K562 (cell line): ENCODE data around the gene LMNTD2. TPM values are rescaled to one million over a fixed set of nuclear protein-coding genes. Genes with fewer than 3 reads are reported as not detected.

Experiments
- CHD2 ChIP-seq: IDR thresholded peaks from 2 replicates; pipeline ENCODE4 v1.6.1; 2011; ENCODE audit warnings: low read depth, low read length
- ESRRA ChIP-seq: fragments of 450-650 bp; IDR thresholded peaks from 2 replicates; pipeline ENCODE4 v1.6.1; 2014; ENCODE audit warnings: low read depth, mild to moderate bottlenecking, moderate library complexity, borderline replicate concordance
- HDGF ChIP-seq: fragments of 450-650 bp; IDR thresholded peaks from 2 replicates; pipeline ENCODE4 v1.6.1; 2016
- KDM1A ChIP-seq, 2 experiments: fragments of 450-650 bp; IDR thresholded peaks; 2 replicates each; pipeline ENCODE4 v1.6.1; 2016; ENCODE audit warnings: mild to moderate bottlenecking in 2 of 2
- KHSRP ChIP-seq: fragments of 450-650 bp; IDR thresholded peaks from 2 replicates; pipeline ENCODE4 v1.6.1; 2017
- MBD1 ChIP-seq: fragments of 250-450 bp; sonication (Bioruptor Pico); IDR thresholded peaks from 2 replicates; pipeline ENCODE4 v1.8.0; 2022; ENCODE audit warnings: inconsistent platforms
- MBD2 ChIP-seq: sonication (generic); IDR thresholded peaks from 2 replicates; pipeline ENCODE4 v1.6.1; 2016; ENCODE audit warnings: low read depth, borderline replicate concordance
- MTA3 ChIP-seq: fragments of 450-650 bp; formaldehyde crosslinking; IDR thresholded peaks from 2 replicates; pipeline ENCODE4 v1.6.1; 2017; ENCODE audit warnings: mild to moderate bottlenecking, borderline replicate concordance
- NEUROD1 ChIP-seq: fragments of 150-350 bp; IDR thresholded peaks from 2 replicates; pipeline ENCODE4 v1.6.1; 2014; ENCODE audit warnings: borderline replicate concordance, low read length, low read depth; ENCODE audit not compliant: partially characterized antibody
- NRF1 ChIP-seq, 2 experiments: fragments of 450-650 bp; IDR thresholded peaks in 1 of 2; conservative IDR thresholded peaks in 1 of 2; 2 replicates each; pipeline ENCODE4 v1.6.1; 2014; ENCODE audit warnings: mild to moderate bottlenecking in 2 of 2
- PCBP1 ChIP-seq: fragments of 200-400 bp; formaldehyde crosslinking; IDR thresholded peaks from 2 replicates; pipeline ENCODE4 v1.6.1; 2018; ENCODE audit warnings: mild to moderate bottlenecking, low read depth, low read length; ENCODE audit not compliant: poor library complexity, severe bottlenecking
- PHTF2 ChIP-seq: fragments of 250-450 bp; sonication (Bioruptor Pico); IDR thresholded peaks from 2 replicates; pipeline ENCODE4 v1.5.0; 2021; ENCODE audit warnings: mild to moderate bottlenecking
- PKNOX1 ChIP-seq: fragments of 450-650 bp; IDR thresholded peaks from 2 replicates; pipeline ENCODE4 v1.6.1; 2016
- POLR2G ChIP-seq: fragments of 200-400 bp; formaldehyde crosslinking; IDR thresholded peaks from 2 replicates; pipeline ENCODE4 v1.6.1; 2017; ENCODE audit warnings: low read depth, mild to moderate bottlenecking, antibody characterized with exemption, low read length, moderate library complexity
- RBM14 ChIP-seq: fragments of 200-400 bp; formaldehyde crosslinking; IDR thresholded peaks from 2 replicates; pipeline ENCODE4 v1.6.1; 2018; ENCODE audit warnings: low read depth, mild to moderate bottlenecking, low read length, moderate library complexity, borderline replicate concordance; ENCODE audit not compliant: insufficient read depth
- TAF9B ChIP-seq: fragments of 450-650 bp; IDR thresholded peaks from 2 replicates; pipeline ENCODE4 v1.6.1; 2018; ENCODE audit warnings: mild to moderate bottlenecking; ENCODE audit not compliant: partially characterized antibody
- TCFL5 ChIP-seq: fragments of 250-450 bp; sonication (Bioruptor Pico); conservative IDR thresholded peaks from 2 replicates; pipeline ENCODE4 v1.6.1; 2021; ENCODE audit warnings: mild to moderate bottlenecking, moderate library complexity, matching md5 sums
- UBTF ChIP-seq, 2 experiments: IDR thresholded peaks; 2 replicates each; pipeline ENCODE4 v1.6.1; 2012; ENCODE audit warnings: improper control_type of control experiment in 2 of 2, low read depth in 2 of 2, low read length in 2 of 2, borderline replicate concordance in 1 of 2
- polyA plus RNA-seq, 8 experiments: library from polyadenylated mRNA; depleted of rRNA in 4 of 8; stranded (reverse) in 5 of 8; unstranded in 3 of 8; fragments of >200 nt; fragmentation: Nextera tagmentation in 2 of 8; fragmentation: Illumina TruSeq in 1 of 8; extraction: Ambion mirVana in 2 of 8; extraction: Trizol in 1 of 8; gene quantifications; 2 replicates each; pipeline versions ENCODE4 v1.2.1 to v1.2.3, GENCODE V29; 2011 to 2014; ENCODE audit warnings: inconsistent platforms in 1 of 8, missing spikeins in 1 of 8
- total RNA-seq, 7 experiments: library from RNA; depleted of rRNA in 6 of 7; stranded (reverse); fragments of >200 nt in 6 of 7; fragmentation: Illumina TruSeq in 2 of 7; extraction: Trizol in 2 of 7; gene quantifications; 2 replicates each; pipeline versions ENCODE4 v1.2.1 to v1.2.3, GENCODE V29; 2011 to 2021; ENCODE audit warnings: low replicate concordance in 1 of 7
- TF ChIP-seq, protein P1 (sequence below), 2 experiments: IDR thresholded peaks in 1 of 2; conservative IDR thresholded peaks in 1 of 2; 2 replicates each; pipeline ENCODE4 v1.6.1; 2016; ENCODE audit warnings: low read depth in 2 of 2, mild to moderate bottlenecking in 1 of 2, missing compliant biosample characterization in 1 of 2, missing genetic modification characterization in 1 of 2, moderate library complexity in 1 of 2

LMNTD2 gene
- total and polyA plus RNA-seq, 9 of the 15 experiments (the other 6 are each of a cell fraction or from before 2014, with no cell fraction given), result 0.48 to 4.2 (median 1.5) TPM; not detected in 3

DNA sequence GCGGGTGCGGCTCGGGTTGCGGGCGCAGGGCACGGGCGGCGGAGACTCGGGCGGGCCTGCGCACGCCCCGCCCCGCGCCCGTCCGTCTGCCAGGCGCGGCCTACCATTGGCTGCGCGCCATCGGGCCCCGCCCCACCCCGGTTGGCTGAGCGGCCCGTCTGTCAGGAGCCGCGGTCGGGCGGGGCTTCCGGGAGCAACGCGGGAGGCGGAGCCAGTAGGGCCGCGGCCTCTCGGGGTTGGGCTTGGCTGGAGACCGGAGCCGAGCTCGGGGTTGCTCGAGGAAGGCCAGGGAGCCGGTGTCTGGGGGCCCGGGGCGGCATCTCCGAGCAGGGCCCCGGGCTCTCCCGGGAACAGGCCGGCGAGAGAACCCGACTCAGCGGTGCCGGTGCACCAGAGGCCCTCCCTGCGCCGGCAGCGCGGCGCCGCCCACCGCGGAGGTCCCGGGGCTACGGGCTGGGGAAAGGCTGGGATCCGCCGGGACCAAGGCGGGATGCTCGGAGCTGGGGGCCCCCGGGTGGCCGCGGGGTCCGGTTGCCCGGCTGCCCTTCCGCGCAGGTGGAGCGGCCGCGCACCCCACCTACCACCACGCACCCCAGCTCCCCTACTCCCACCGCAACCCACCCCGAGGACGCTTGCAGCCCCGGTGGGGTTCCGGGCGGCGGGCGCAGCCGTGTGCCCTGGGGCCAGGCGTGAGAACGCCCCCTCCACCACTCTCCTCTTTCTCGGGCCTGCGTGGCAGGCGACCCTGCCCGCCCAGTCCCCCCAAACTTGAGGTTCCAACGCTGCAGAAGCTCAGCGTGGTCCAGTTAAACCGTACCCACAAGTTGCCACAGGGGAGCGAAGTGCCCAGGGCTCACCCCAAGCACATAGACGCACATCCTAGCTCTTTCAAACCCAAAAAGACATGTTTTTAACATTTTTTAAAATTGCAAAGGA is 24.8 kb downstream of the LMNTD2 start, which contains the start of gene HRAS (continued):
- TF ChIP-seq MBD1 (CRISPR knock-in tag) (no peak), NEUROD1 (peak; percentile 90), NRF1 (conservative IDR thresholded peaks at IDR 0.05 in 1 of 2, IDR thresholded peaks at IDR 0.05 in 1 of 2) (peak; percentile 88 to 89), PHTF2 (CRISPR knock-in tag) (no peak), HDGF (no peak), TAF9B (no peak), TCFL5 (CRISPR knock-in tag) (no peak), CHD2 (peak; percentile 82), KDM1A (IDR thresholded peaks at IDR 0.05) (no peak), ESRRA (peak; percentile 54; the same call in 1 of the 2 replicates), PCBP1 (peak; percentile 83), POLR2G (peak; percentile 93), KHSRP (no peak), UBTF (IDR thresholded peaks at IDR 0.05; ENCODE audit: borderline replicate concordance in 1 of 2, low read depth in 2 of 2, low read length in 2 of 2) (peak; percentile 84 to 92), PKNOX1 (peak; percentile 99), MTA3 (peak; percentile 53; the same call in 1 of the 2 replicates), MBD2 (peak; percentile 86; the same call in 1 of the 2 replicates), RBM14 (0 out of 2 replicates have a peak, but pooled peaks have one; percentile 26)
- TF ChIP-seq, protein P1, sequence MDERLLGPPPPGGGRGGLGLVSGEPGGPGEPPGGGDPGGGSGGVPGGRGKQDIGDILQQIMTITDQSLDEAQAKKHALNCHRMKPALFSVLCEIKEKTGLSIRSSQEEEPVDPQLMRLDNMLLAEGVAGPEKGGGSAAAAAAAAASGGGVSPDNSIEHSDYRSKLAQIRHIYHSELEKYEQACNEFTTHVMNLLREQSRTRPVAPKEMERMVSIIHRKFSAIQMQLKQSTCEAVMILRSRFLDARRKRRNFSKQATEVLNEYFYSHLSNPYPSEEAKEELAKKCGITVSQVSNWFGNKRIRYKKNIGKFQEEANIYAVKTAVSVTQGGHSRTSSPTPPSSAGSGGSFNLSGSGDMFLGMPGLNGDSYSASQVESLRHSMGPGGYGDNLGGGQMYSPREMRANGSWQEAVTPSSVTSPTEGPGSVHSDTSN (CRISPR knock-in tag; IDR thresholded peaks at IDR 0.05; ENCODE audit: low read depth), result peak; percentile 96
- TF ChIP-seq, protein P1 (tag; conservative IDR thresholded peaks at IDR 0.05; ENCODE audit: low read depth), result peak; percentile 86
